DLD1 (cell line): ENCODE measurements around the gene DENND5B.
"Not testable (repeated sequence)": the region's sequence is repeated elsewhere in the genome, so short reads cannot be mapped to it uniquely, and the experiment has no call there.

Source experiments
- in situ Hi-C: cut with HindIII; loops from 2 replicates; pipeline ENCODE4 v1.10.0; 2017; ENCODE audit warnings: low sequenced_read_pairs

Gene DENND5B

GRCh38 chr12:31560516-31560915, 30.4 kb downstream of the DENND5B start:
- in situ Hi-C loops, result no loop called here

GRCh38 chr12:31558521-31558920, 32.4 kb downstream of the DENND5B start:
- in situ Hi-C loops, result no loop called here

GRCh38 chr12:31557707-31558106, 33.2 kb downstream of the DENND5B start:
- in situ Hi-C loops, result no loop called here

GRCh38 chr12:31555466-31555865, 35.5 kb downstream of the DENND5B start:
- in situ Hi-C loops, result not testable (repeated sequence)

DNA sequence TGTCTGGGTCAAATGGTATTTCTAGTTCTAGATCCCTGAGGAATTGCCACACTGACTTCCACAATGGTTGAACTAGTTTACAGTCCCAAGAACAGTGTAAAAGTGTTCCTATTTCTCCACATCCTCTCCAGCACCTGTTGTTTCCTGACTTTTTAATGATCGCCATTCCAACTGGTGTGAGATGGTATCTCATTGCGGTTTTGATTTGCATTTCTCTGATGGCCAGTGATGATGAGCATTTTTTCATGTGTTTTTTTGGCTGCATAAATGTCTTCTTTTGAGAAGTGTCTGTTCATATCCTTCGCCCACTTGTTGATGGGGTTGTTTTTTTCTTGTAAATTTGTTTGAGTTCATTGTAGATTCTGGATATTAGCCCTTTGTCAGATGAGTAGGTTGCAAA, 40.3 kb downstream of the DENND5B start:
- in situ Hi-C loops, result not testable (repeated sequence)

DNA sequence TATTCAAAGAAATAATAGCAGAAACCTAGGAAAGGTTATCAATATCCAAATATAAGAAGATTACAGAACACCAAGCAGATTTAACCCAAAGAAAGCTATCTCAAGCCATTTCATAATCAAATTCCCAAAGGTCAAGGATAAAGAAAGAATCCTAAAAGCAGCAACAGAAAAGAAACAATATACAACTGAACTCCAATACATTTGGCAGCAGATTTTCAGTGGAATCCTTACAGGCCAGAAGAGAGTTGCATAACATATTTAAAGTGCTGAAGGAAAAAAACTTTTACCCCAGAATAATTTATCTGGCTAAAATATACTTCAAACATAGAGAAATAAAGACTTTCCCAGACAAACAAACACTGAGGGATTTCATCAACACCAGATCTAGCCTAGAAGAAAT, 54.3 kb downstream of the DENND5B start:
- in situ Hi-C loops, result no loop called here

DNA sequence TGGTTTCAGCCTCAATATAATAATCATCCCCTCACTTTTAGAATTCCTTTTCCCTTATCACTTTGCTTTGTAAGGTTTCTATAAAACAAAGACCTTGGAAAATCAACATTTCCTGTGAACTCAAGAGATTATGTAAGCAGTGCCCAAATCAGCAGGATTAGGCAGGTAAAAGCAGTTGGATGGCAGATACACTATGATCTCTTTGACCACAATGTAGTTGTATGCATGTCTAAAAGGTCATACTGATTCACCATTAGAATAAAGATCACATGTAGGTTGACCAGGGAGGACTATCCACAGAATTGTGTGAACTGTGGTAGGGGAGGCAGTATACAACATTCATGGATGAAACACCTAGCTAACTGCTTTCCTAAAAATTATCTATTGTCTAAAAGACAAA, 57.5 kb downstream of the DENND5B start:
- in situ Hi-C loops, result no loop called here

DNA sequence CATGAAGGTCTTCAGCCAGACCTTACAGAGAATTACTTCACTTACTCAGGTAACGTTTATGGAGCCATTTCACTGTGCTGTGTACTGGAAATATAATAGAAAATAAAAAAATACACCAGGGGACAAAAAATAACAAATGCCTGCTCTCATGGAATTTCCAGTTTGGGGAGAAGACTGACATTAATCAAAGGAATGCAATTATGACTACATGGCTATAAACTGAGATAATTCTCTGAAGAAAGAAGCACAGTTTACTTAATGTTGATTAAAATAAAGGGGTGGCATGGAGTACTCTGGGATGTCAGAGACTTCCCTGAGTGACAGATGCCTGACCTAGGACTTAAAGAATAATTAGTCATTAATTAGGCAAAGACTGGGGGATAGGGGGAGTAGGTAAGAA, 59.0 kb downstream of the DENND5B start:
- in situ Hi-C loops, result no loop called here

GRCh38 chr12:31528095-31528494, 62.8 kb downstream of the DENND5B start:
- in situ Hi-C loops, result no loop called here

GRCh38 chr12:31527083-31527482, 63.9 kb downstream of the DENND5B start:
- in situ Hi-C loops, result no loop called here

GRCh38 chr12:31526158-31526546, 64.8 kb downstream of the DENND5B start:
- in situ Hi-C loops, result no loop called here

DNA sequence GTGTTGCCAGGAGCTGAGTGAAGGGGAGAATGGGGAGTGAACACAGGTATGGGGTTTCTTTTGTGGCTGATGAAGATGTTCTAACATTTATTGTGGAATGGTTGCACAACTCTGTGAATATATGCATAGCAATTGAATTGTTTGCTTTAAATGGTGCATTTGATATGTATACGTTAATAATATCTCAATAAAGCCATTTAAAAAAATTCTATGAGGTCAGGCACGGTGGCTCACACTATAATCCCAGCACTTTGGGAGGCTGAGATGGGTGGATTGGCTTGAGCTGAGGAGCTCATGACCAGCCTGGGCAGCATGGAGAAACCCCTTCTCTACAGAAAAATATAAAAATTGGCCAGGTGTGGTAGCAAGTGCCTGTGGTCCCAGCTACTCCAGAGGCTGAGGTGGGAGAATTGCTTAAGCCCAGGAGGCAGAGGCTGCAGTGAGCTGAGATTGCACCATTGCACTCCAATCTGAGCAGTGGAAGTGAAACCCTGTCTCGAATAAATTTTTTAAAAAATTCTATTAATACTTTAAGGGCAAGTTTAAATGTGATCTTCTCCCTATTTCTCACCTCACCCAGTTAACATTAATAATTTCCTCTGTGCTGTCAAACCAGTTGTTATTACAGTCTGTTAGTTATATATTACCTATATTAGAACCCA, 65.3 kb downstream of the DENND5B start:
- in situ Hi-C loops, result no loop called here

DNA sequence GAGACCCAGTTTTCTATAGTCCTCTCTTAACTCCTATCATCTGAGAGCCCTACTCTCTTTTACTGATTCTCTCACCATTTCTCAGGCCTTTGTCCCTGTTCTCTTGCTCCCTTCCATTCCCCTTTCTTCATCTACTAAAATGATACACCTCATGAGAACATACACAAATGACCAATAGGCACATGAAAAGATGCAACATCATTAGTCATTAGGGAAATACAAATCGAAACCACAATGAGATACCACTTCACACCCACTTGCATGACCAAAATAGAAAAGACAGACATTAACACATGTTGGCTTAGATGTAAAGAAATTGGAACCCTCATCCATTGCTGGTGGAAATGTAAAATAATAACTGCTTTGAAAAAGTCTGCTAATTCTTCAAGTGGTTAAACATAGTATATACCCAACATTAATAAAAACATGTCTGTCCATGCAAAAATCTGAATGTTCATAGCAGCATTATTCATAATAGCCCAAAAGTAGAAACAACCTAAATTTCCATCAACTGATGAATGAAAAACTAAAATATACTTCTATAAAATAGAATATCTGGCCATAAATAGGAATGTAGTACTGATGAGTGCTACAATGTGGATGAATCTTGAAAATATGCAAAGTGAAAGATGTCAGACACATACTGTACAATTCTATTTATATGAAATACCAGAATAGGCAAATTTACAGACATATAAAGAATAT, 66.0 kb downstream of the DENND5B start:
- in situ Hi-C loops, result no loop called here

GRCh38 chr12:31523306-31523705, 67.6 kb downstream of the DENND5B start:
- in situ Hi-C loops, result no loop called here

DNA sequence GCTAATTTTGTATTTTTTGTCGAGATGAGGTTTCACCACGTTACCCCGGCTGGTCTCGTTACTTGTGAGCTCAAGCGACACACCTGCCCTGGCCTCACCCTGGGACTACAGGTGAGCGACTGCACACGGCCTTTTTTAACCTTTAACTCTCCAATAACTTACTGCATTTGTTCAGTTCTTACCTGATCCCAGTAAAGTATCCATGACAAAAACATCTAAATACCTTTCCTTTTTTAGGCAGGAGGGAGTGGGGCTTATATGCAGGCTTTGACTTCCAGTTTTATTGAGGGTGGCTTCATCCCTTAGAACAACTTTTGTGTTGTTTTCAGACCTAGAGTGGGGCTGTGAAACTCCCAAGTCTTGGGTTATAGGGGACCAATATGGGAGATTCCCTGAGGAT, 68.3 kb downstream of the DENND5B start:
- in situ Hi-C loops, result no loop called here

GRCh38 chr12:31521964-31522363, 69.0 kb downstream of the DENND5B start:
- in situ Hi-C loops, result no loop called here

DNA sequence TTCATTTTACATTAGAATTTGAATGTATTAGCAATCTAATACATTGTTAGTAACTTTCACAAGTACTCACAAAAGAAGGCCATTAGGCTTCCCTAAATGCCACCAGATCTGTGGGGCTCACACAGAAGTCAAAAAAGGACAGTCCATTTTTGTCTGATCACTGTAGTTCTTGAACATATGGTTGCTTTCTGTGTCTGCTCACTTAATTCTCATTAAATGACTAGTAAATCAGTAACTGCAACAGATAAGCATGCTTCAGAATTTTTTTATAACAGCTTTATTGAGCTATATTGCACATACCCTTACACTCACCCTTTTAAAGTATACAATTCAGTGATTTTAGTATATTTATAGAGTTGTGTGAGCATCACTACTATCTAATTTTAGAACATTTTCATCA, 71.4 kb downstream of the DENND5B start:
- in situ Hi-C loops, result no loop called here

- in situ Hi-C loops, result no loop called here
Measured at GRCh38 chr12:31518680-31519227, 72.2 kb downstream of the DENND5B start.

GRCh38 chr12:31517994-31518393, 72.9 kb downstream of the DENND5B start:
- in situ Hi-C loops, result no loop called here

- in situ Hi-C loops, result no loop called here
Measured at GRCh38 chr12:31516702-31517101, 74.2 kb downstream of the DENND5B start.

- in situ Hi-C loops, result no loop called here
Measured at GRCh38 chr12:31514912-31515311, 76.0 kb downstream of the DENND5B start.

- in situ Hi-C loops, result no loop called here
Measured at GRCh38 chr12:31510034-31510433, 80.9 kb downstream of the DENND5B start.
